Measurements from ENCODE around the gene SMARCA2. TPM values are rescaled to one million over a fixed set of nuclear protein-coding genes. Genes with fewer than 3 reads are reported as not detected.

The SMARCA2 gene
- total and polyA plus RNA-seq, 12 donors, result 38.3 to 192 (median 142) TPM

GRCh38 chr9:2174911-2175310, 159.8 kb downstream of the SMARCA2 start:
- no peaks in the 10 kb centered on the region for H3K4me1 ChIP-seq (replicated peaks in 1 of 2)
- H3K27ac ChIP-seq, result no peak overlapping the region
- no peaks in the 10 kb centered on the region for H3K36me3 ChIP-seq (replicated peaks in 1 of 2)
- no peak for DNase-seq
- no peak overlapping the region for H3K4me3 ChIP-seq
- no peaks in the 10 kb centered on the region for H3K27me3 ChIP-seq
- intact Hi-C loops (cut with DNase I), result no loop called here
- TF ChIP-seq POLR2A (IDR thresholded peaks at IDR 0.05), result no peak
- TF ChIP-seq CTCF (IDR thresholded peaks at IDR 0.05), result no peak
- WGBS, 4 donors, result 83 to 92% (median 86%) methylated on average over 11 of the region's 11 CpGs
- H3K9me3 ChIP-seq (replicated peaks in 1 of 3), result no peaks in the 10 kb centered on the region

- Histone ChIP-seq H3K4me3 (no peak overlapping the region), H3K27me3 (no peaks in the 10 kb centered on the region), H3K27ac (no peak overlapping the region), H3K36me3 (replicated peaks in 1 of 2) (no peaks in the 10 kb centered on the region), H3K9me3 (replicated peaks in 1 of 3) (no peaks in the 10 kb centered on the region), H3K4me1 (replicated peaks in 1 of 2) (no peaks in the 10 kb centered on the region)
- no peak for TF ChIP-seq CTCF (IDR thresholded peaks at IDR 0.05)
- no peak for TF ChIP-seq POLR2A (IDR thresholded peaks at IDR 0.05)
- WGBS, 4 donors, result 82 to 92% (median 85%) methylated on average over 2 of the region's 2 CpGs
- intact Hi-C loops (cut with DNase I), result no loop called here
- no peak for DNase-seq
These were observed 162.0 kb downstream of the SMARCA2 start for GRCh38 chr9:2177121-2177520.

- TF ChIP-seq CTCF (IDR thresholded peaks at IDR 0.05) (no peak), POLR2A (IDR thresholded peaks at IDR 0.05) (no peak)
- intact Hi-C loops (cut with DNase I), result no loop called here
- 90 to 95% (median 95%) methylated on average over 9 of the region's 9 CpGs for WGBS, 4 donors
These were observed 163.0 kb downstream of the SMARCA2 start for GRCh38 chr9:2178034-2178734.

GRCh38 chr9:2179567-2179966, 164.4 kb downstream of the SMARCA2 start:
- intact Hi-C loops (cut with DNase I), result no loop called here
- 77 to 87% (median 84%) methylated on average over 3 of the region's 3 CpGs for WGBS, 4 donors
- H3K27me3 ChIP-seq, result no peaks in the 10 kb centered on the region
- H3K4me1 ChIP-seq (replicated peaks in 1 of 2), result no peaks in the 10 kb centered on the region
- no peak for DNase-seq
- no peaks in the 10 kb centered on the region for H3K9me3 ChIP-seq (replicated peaks in 1 of 3)
- no peak overlapping the region for H3K4me3 ChIP-seq
- H3K36me3 ChIP-seq (replicated peaks in 1 of 2), result peaks cover 0 to 7% of the 10 kb centered on the region in 2 donors
- no peak for TF ChIP-seq CTCF (IDR thresholded peaks at IDR 0.05)
- no peak for TF ChIP-seq POLR2A (IDR thresholded peaks at IDR 0.05)
- H3K27ac ChIP-seq, result no peak overlapping the region

More at GRCh38 chr9:2178034-2178734, 163.0 kb downstream of the SMARCA2 start:
- H3K9me3 ChIP-seq (replicated peaks in 1 of 3), result no peaks in the 10 kb centered on the region
- no peak overlapping the region for H3K27ac ChIP-seq
- DNase-seq, result no peak
- H3K27me3 ChIP-seq, result no peaks in the 10 kb centered on the region
- no peaks in the 10 kb centered on the region for H3K36me3 ChIP-seq (replicated peaks in 1 of 2)
- no peaks in the 10 kb centered on the region for H3K4me1 ChIP-seq (replicated peaks in 1 of 2)
- no peak overlapping the region for H3K4me3 ChIP-seq

Measured in adrenal gland (tissue), 12 donors.